Caco-2 (cell line): ENCODE results near the gene LRMDA. TPM values are rescaled to one million over a fixed set of nuclear protein-coding genes. Genes with fewer than 3 reads are reported as not detected.

ENCODE experiments used
- BruUV-seq: library from RNA; stranded (reverse); fragments of 400-500 nt; replicated peaks from 2 replicates; lab custom pipeline; 2021; lab: Mats Ljungman, UMichigan
- CTCF ChIA-PET: fragments of 300-600 bp; sonication (Branson Sonifier 250); formaldehyde crosslinking; loops from one replicate; lab custom pipeline; 2022; ENCODE audit warnings: antibody characterized with exemption; lab: Charles Lee
- POLR2A ChIA-PET: fragments of 300-600 bp; sonication (Branson Sonifier 250); formaldehyde crosslinking; loops from one replicate; lab custom pipeline; 2022; ENCODE audit warnings: antibody characterized with exemption; lab: Charles Lee
- DNase-seq, 2 experiments: peaks; one replicate each; pipeline versions ENCODE4 v3.0.0 to v3.0.0-alpha.2; 2020 to 2022
- H3K27me3 ChIP-seq: replicated peaks from 2 replicates; pipeline ENCODE4 v1.6.0; 2011; ENCODE audit warnings: low read length; ENCODE audit not compliant: control insufficient read depth, insufficient read depth
- H3K36me3 ChIP-seq: 2 replicates; pipeline ENCODE4 v1.5.1; 2011; ENCODE audit warnings: low read length; ENCODE audit not compliant: control insufficient read depth, insufficient read depth
- H3K4me1 ChIP-seq: fragments of 250-450 bp; sonication (Bioruptor Pico); 2 replicates; pipeline ENCODE4 v1.5.1; 2020; ENCODE audit warnings: mild to moderate bottlenecking
- H3K4me3 ChIP-seq: 2 replicates; pipeline ENCODE4 v1.5.1; 2011; ENCODE audit warnings: low read depth, mild to moderate bottlenecking, control low read depth, low read length
- H3K9me3 ChIP-seq: fragments of 250-450 bp; sonication (Bioruptor Pico); 2 replicates; pipeline ENCODE4 v1.5.1; 2020; ENCODE audit warnings: mild to moderate bottlenecking, moderate library complexity
- H3K27ac Mint-ChIP-seq: one replicate; pipeline ENCODE4 v1.8.0; 2022; ENCODE audit warnings: mixed read lengths; ENCODE audit not compliant: unreplicated experiment
- H3K27me3 Mint-ChIP-seq: one replicate; pipeline ENCODE4 v1.8.0; 2022; ENCODE audit warnings: mixed read lengths; ENCODE audit not compliant: insufficient read depth, unreplicated experiment
- H3K36me3 Mint-ChIP-seq: one replicate; pipeline ENCODE4 v1.8.0; 2022; ENCODE audit warnings: mild to moderate bottlenecking, mixed read lengths; ENCODE audit not compliant: insufficient read depth, unreplicated experiment
- H3K4me1 Mint-ChIP-seq: one replicate; pipeline ENCODE4 v1.8.0; 2022; ENCODE audit warnings: low read depth, mixed read lengths; ENCODE audit not compliant: unreplicated experiment
- H3K4me3 Mint-ChIP-seq: one replicate; pipeline ENCODE4 v1.8.0; 2022; ENCODE audit warnings: mild to moderate bottlenecking, moderate library complexity, mixed read lengths; ENCODE audit not compliant: unreplicated experiment
- H3K9me3 Mint-ChIP-seq: one replicate; pipeline ENCODE4 v1.8.0; 2022; ENCODE audit warnings: mixed read lengths; ENCODE audit not compliant: unreplicated experiment
- intact Hi-C: fragments of 100-400 bp; cut with micrococcal nuclease; formaldehyde crosslinking; loops from one replicate; pipeline ENCODE4 v1.10.0; 2022; ENCODE audit not compliant: unreplicated experiment
- total RNA-seq: library from RNA; stranded (reverse); gene quantifications from 2 replicates; pipeline ENCODE4 v1.2.3, GENCODE V29; 2022
- TF ChIP-seq, protein P1 (sequence below), 2 experiments: fragments of 200-600 bp in 1 of 2; IDR thresholded peaks; 1 replicate in 1 of 2; 2 replicates in 1 of 2; pipeline versions ENCODE4 v1.5.1 to v1.8.0; 2011 to 2022; ENCODE audit warnings: antibody characterized with exemption in 1 of 2, control low read depth in 1 of 2, inconsistent platforms in 1 of 2, low read depth in 1 of 2, low read length in 1 of 2, mild to moderate bottlenecking in 1 of 2, moderate library complexity in 1 of 2; ENCODE audit not compliant: insufficient read depth in 1 of 2, severe bottlenecking in 1 of 2, unreplicated experiment in 1 of 2

The LRMDA gene
- total RNA-seq, 1 experiment from 2014 or later = 18.5 TPM

DNA sequence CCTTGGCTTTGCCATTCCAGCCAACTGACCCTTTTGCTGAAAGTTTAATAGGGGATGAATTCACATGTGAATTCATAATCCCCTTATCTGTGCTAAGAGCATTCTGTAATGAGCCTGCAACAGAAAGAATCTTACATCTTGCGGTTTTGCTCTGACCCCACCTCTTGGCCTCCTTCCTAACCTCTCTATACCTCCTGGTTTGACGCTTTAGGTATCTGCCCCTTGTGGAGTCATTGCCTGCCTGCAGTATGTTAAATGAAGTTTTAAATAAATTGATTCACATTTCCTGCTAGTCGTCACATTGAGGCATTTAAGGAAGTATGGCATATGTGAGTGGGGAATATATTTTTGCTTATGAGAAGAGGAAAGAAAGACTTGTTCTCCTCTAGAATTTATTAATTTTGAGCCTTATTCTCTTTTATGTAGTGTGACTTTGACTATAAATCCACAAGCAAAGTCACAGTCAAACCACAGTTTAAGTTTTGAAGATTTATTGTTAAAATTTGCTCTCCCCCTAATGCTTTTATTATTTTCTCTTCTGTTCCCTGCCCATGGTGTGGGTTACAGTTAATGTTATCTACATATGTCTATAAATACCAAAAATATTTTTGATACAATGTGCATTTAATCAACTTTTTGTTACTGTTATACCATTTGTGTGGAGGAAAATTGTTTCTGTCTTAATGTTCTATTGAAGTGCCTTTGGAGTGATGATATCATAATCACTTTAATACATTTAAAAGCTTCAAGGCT, 60.9 kb downstream of the LRMDA start:
- H3K27me3 ChIP-seq = no peaks in the 10 kb centered on the region
- CTCF ChIA-PET = no interaction called here
- no TSS peak for BruUV-seq
- POLR2A ChIA-PET = no interaction called here
- no peak overlapping the region for H3K4me3 ChIP-seq
- H3K9me3 ChIP-seq = no peaks in the 10 kb centered on the region
- no peaks in the 10 kb centered on the region for H3K36me3 ChIP-seq
- Mint-ChIP-seq H3K27ac (no peak overlapping the region), H3K4me1 (peaks cover 19% of the 10 kb centered on the region), H3K9me3 (no peaks in the 10 kb centered on the region), H3K27me3 (no peaks in the 10 kb centered on the region), H3K36me3 (no peaks in the 10 kb centered on the region), H3K4me3 (no peak overlapping the region)
- TF ChIP-seq, protein P1, sequence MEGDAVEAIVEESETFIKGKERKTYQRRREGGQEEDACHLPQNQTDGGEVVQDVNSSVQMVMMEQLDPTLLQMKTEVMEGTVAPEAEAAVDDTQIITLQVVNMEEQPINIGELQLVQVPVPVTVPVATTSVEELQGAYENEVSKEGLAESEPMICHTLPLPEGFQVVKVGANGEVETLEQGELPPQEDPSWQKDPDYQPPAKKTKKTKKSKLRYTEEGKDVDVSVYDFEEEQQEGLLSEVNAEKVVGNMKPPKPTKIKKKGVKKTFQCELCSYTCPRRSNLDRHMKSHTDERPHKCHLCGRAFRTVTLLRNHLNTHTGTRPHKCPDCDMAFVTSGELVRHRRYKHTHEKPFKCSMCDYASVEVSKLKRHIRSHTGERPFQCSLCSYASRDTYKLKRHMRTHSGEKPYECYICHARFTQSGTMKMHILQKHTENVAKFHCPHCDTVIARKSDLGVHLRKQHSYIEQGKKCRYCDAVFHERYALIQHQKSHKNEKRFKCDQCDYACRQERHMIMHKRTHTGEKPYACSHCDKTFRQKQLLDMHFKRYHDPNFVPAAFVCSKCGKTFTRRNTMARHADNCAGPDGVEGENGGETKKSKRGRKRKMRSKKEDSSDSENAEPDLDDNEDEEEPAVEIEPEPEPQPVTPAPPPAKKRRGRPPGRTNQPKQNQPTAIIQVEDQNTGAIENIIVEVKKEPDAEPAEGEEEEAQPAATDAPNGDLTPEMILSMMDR (IDR thresholded peaks at IDR 0.05; ENCODE audit: insufficient read depth in 1 of 2, low read depth in 1 of 2, low read length in 1 of 2, severe bottlenecking in 1 of 2, unreplicated experiment in 1 of 2) = no peak
- DNase-seq = no peak
- intact Hi-C loops = no loop called here
- H3K4me1 ChIP-seq = peaks cover 20% of the 10 kb centered on the region

DNA sequence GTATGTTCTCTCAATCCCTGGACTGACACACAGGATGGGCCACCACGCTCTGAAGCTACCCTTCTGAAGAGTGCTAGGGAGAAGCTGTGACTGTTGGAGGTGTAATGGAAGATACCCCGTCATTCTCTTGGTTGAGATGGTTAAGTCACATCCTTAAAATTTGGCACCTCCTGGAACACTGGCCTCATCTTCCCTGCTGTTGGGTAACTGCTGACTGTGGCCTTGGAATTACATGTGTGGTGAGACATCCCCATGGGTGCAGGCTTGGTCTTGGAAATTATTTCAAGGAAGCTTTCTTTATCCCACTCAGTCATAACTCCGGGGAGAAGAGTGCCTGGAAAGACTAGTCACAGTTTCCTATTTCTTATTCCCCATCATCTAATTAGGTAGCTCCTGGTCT, 62.0 kb downstream of the LRMDA start:
- no TSS peak for BruUV-seq
- H3K27me3 Mint-ChIP-seq = no peaks in the 10 kb centered on the region
- H3K27ac Mint-ChIP-seq = no peak overlapping the region
- H3K4me3 Mint-ChIP-seq = no peak overlapping the region
- H3K9me3 ChIP-seq = no peaks in the 10 kb centered on the region
- no peak for DNase-seq
- no peaks in the 10 kb centered on the region for H3K27me3 ChIP-seq
- no peak overlapping the region for H3K4me3 ChIP-seq
- no peaks in the 10 kb centered on the region for H3K36me3 ChIP-seq
- TF ChIP-seq, protein P1 (IDR thresholded peaks at IDR 0.05; ENCODE audit: insufficient read depth in 1 of 2, low read depth in 1 of 2, low read length in 1 of 2, severe bottlenecking in 1 of 2, unreplicated experiment in 1 of 2) = no peak
- no peaks in the 10 kb centered on the region for H3K36me3 Mint-ChIP-seq
- no peaks in the 10 kb centered on the region for H3K9me3 Mint-ChIP-seq
- peaks cover 30% of the 10 kb centered on the region for H3K4me1 Mint-ChIP-seq
- peaks cover 29% of the 10 kb centered on the region for H3K4me1 ChIP-seq
- intact Hi-C loops = no loop called here
- ChIA-PET POLR2A (no interaction called here), CTCF (no interaction called here)

DNA sequence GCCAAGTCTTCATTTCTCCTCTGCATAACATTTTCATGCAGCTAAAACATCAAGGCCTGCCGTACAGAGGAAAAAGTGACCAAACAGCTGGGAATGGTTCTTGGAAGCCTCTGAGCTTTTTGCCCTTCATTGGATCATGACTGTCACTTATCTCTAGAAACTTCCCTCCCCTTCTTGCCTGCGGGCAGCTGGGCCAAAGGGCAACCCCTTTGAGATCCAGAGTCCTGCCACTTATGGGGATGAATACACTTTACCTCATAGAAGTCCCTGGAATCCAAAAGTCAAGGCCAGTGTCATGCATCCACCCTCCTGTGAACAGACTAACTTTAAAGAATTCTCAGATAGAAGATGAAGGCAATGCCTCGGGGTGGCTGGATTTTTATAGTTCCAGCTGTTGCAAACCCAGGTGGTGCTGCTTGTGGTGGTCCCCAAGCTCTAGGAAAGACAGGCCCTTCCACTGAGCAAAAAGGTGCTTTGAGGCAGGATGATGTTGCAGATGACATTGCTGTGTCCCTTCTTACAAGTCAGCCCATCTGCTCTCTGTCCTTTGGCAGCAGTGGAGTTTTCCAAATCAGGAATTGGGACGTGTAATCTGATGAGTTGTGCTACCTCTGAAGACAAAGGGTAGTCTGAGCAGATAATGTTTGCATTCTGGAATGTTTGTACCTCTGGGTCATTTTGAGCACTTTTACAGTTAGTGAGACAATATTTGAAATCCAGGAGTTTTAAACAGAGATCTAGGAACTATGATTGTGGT, 64.2 kb downstream of the LRMDA start:
- H3K27ac Mint-ChIP-seq = peak overlapping the region; percentile 19
- Histone ChIP-seq H3K36me3 (no peaks in the 10 kb centered on the region), H3K27me3 (no peaks in the 10 kb centered on the region), H3K4me1 (peaks cover 41% of the 10 kb centered on the region), H3K4me3 (no peak overlapping the region), H3K9me3 (no peaks in the 10 kb centered on the region)
- DNase-seq = peak; percentile 48 to 64
- TF ChIP-seq, protein P1 (IDR thresholded peaks at IDR 0.05; ENCODE audit: insufficient read depth in 1 of 2, low read depth in 1 of 2, low read length in 1 of 2, severe bottlenecking in 1 of 2, unreplicated experiment in 1 of 2) = no peak
- no peak overlapping the region for H3K4me3 Mint-ChIP-seq
- H3K4me1 Mint-ChIP-seq = peaks cover 33% of the 10 kb centered on the region
- H3K36me3 Mint-ChIP-seq = no peaks in the 10 kb centered on the region
- CTCF ChIA-PET = interaction anchor here (0.7 to 0.8 kb wide), 2 partner anchors 268 to 518 kb away, joined by 3 read pairs; no protein-coding TSS in a partner anchor
- POLR2A ChIA-PET = interaction anchor here (0.5 to 0.8 kb wide), 2 partner anchors 87 to 808 kb away, joined by 5 read pairs; no protein-coding TSS in a partner anchor
- intact Hi-C loops = no loop called here
- BruUV-seq = no TSS peak
- H3K9me3 Mint-ChIP-seq = no peaks in the 10 kb centered on the region
- H3K27me3 Mint-ChIP-seq = no peaks in the 10 kb centered on the region
